ENCODE measurements around the gene C2. TPM values are rescaled to one million over a fixed set of nuclear protein-coding genes. Genes with fewer than 3 reads are reported as not detected.

C2 gene
- total and polyA plus RNA-seq, 12 donors: 4.6 to 107 (median 36.2) TPM

GRCh38 chr6:31968791-31969711, 41.5 kb downstream of the C2 start:
- TF ChIP-seq CTCF (IDR thresholded peaks at IDR 0.05) (no peak), POLR2A (IDR thresholded peaks at IDR 0.05) (no peak)
- H3K36me3 ChIP-seq (replicated peaks in 1 of 2): peaks cover 0 to 63% of the 10 kb centered on the region in 2 donors
- peak in 1 of 7 donors; percentile 37 for DNase-seq

GRCh38 chr6:31969712-31970603, 42.4 kb downstream of the C2 start:
- 64 to 75% (median 71%) methylated on average over 17 of the region's 17 CpGs for WGBS, 4 donors
- Histone ChIP-seq H3K27ac (peak overlapping the region; percentile 95 to 99 (median 99)), H3K4me3 (no peak overlapping the region), H3K9me3 (replicated peaks in 1 of 3) (no peaks in the 10 kb centered on the region), H3K27me3 (no peaks in the 10 kb centered on the region), H3K4me1 (replicated peaks in 1 of 2) (peaks cover 20 to 40% of the 10 kb centered on the region in 2 donors), H3K36me3 (replicated peaks in 1 of 2) (peaks cover 0 to 54% of the 10 kb centered on the region in 2 donors)
- TF ChIP-seq POLR2A (IDR thresholded peaks at IDR 0.05) (no peak), CTCF (IDR thresholded peaks at IDR 0.05) (no peak)
- intact Hi-C loops (cut with DNase I): no loop called here
- no peak for DNase-seq

More at GRCh38 chr6:31968791-31969711, 41.5 kb downstream of the C2 start:
- H3K4me3 ChIP-seq: no peak overlapping the region
- no peaks in the 10 kb centered on the region for H3K9me3 ChIP-seq (replicated peaks in 1 of 3)
- peaks cover 20 to 32% of the 10 kb centered on the region in 2 donors for H3K4me1 ChIP-seq (replicated peaks in 1 of 2)
- H3K27me3 ChIP-seq: no peaks in the 10 kb centered on the region
- peak overlapping the region in 2 of 5 donors; percentile 99 for H3K27ac ChIP-seq
- 82 to 92% (median 89%) methylated on average over 14 to 23 of the region's 23 CpGs for WGBS, 4 donors
- intact Hi-C loops (cut with DNase I): no loop called here

GRCh38 chr6:31970604-31971271, 43.2 kb downstream of the C2 start:
- Histone ChIP-seq H3K27ac (peak overlapping the region; percentile 95 to 99 (median 99)), H3K9me3 (replicated peaks in 1 of 3) (no peaks in the 10 kb centered on the region), H3K4me3 (peak overlapping the region in 2 of 4 donors; percentile 40 to 82), H3K27me3 (no peaks in the 10 kb centered on the region), H3K36me3 (replicated peaks in 1 of 2) (peaks cover 0 to 47% of the 10 kb centered on the region in 2 donors), H3K4me1 (replicated peaks in 1 of 2) (peaks cover 20 to 40% of the 10 kb centered on the region in 2 donors)
- 60 to 69% (median 62%) methylated on average over 16 to 18 of the region's 18 CpGs for WGBS, 4 donors
- intact Hi-C loops (cut with DNase I): no loop called here
- DNase-seq: peak in 6 of 7 donors; percentile 45 to 65 (median 56)
- no peak for TF ChIP-seq POLR2A (IDR thresholded peaks at IDR 0.05)

GRCh38 chr6:31971279-31971992, 43.9 kb downstream of the C2 start:
- intact Hi-C loops (cut with DNase I): no loop called here
- H3K27ac ChIP-seq: peak overlapping the region; percentile 95 to 99 (median 99)

More at GRCh38 chr6:31971279-31971992, 43.9 kb downstream of the C2 start:
- peaks cover 20 to 40% of the 10 kb centered on the region in 2 donors for H3K4me1 ChIP-seq (replicated peaks in 1 of 2)
- no peaks in the 10 kb centered on the region for H3K27me3 ChIP-seq
- 20 to 31% (median 21%) methylated on average over 21 to 29 of the region's 29 CpGs for WGBS, 4 donors
- H3K4me3 ChIP-seq: peak overlapping the region in 2 of 4 donors; percentile 40 to 82
- H3K9me3 ChIP-seq (replicated peaks in 1 of 3): no peaks in the 10 kb centered on the region
- H3K36me3 ChIP-seq (replicated peaks in 1 of 2): peaks cover 0 to 40% of the 10 kb centered on the region in 2 donors
- peak in 2 of 7 donors; percentile 41 to 46 for DNase-seq
- TF ChIP-seq POLR2A (IDR thresholded peaks at IDR 0.05): no peak
- TF ChIP-seq CTCF (IDR thresholded peaks at IDR 0.05): peak in 1 of 6 experiments; percentile 14

All from adrenal gland (tissue), 12 donors.